ENCODE measurements around the gene PPP1R1B.
A peak's percentile ranks its signal among the peaks of the same experiment; 100 is the strongest.

Gene PPP1R1B

DNA sequence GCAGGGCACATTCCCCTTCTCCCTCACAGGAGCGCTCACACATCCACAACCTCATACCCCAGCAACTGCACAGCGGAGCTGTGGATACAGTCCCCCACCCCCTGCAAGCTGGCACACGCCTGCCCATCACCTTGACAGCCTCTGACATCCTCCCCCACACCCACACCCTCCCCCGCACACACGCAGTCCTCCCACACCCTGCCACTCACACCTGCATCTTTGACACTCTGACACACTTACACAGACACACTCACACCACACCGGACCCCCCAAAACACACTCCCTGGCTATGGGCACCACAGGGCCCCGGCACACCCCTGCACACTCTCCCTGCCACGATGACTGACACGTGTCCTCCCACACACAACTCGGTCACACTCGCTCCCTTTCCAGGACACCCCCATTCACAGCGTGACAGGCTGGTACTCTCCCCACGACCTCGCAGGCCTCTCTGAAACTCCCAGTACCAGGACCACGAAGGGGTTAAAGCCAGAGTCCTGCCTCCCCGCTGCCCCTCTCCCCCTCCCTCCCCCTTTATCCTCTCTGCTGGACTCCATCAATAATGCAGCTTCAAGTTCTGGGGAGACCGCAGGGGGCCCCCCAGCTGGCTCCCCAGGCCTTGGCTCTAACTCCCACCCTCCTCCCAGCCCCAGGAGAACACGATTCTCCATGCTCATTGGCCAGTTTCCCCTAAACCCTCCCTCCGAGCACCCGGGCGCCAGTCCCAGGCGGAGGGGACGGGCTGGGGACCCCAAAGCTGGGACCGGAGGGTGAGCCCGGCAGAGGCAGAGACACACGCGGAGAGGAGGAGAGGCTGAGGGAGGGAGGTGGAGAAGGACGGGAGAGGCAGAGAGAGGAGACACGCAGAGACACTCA, at the start of gene PPP1R1B:
PPP1R1B (plus strand) TSS at position 782 of the 876 bp plus-strand sequence. CDS start 441 bp downstream, outside the sequence.
- peak within 1 kb of the TSS; percentile 50 for H3K27ac ChIP-seq
- ChIA-PET CTCF (interaction anchor here (0.5 to 5.0 kb wide), 5 partner anchors 7 to 1400 kb away, joined by 3 to 66 read pairs (median 4); partner anchors contain the start of gene KRTAP1-5), POLR2A (ENCODE audit: low non-redundant PET) (no interaction called here)
- DNase-seq (ENCODE audit: low spot score) = no peak
- TF ChIP-seq CTCF (conservative IDR thresholded peaks at IDR 0.05; ENCODE audit: low read depth) = no peak

DNA sequence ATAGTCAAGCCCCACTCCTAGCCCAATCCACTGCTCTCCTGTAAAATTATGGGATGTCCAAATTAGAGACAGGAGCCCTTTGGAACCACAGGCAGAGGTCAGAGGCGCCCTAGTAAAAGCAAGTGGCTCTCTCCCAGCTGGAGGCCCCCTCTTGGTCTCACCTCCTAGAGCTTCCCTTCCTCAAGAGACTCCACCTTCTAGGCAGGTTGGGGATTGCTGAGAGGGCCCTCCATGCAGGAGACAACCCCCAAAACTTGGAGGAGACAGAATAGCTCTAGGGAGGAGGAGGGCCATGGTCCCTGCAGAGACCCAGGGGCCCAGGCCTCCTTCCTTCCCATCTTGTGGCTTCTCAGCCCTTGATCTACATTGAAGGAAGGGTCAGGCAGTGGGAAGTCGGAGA, 48.5 kb upstream of the PPP1R1B start:
- ChIA-PET POLR2A (ENCODE audit: low non-redundant PET) (no interaction called here), CTCF (no interaction called here)
- DNase-seq (ENCODE audit: low spot score) = no peak
- H3K27ac ChIP-seq = no peak overlapping the region
- no peak for TF ChIP-seq CTCF (conservative IDR thresholded peaks at IDR 0.05; ENCODE audit: low read depth)

DNA sequence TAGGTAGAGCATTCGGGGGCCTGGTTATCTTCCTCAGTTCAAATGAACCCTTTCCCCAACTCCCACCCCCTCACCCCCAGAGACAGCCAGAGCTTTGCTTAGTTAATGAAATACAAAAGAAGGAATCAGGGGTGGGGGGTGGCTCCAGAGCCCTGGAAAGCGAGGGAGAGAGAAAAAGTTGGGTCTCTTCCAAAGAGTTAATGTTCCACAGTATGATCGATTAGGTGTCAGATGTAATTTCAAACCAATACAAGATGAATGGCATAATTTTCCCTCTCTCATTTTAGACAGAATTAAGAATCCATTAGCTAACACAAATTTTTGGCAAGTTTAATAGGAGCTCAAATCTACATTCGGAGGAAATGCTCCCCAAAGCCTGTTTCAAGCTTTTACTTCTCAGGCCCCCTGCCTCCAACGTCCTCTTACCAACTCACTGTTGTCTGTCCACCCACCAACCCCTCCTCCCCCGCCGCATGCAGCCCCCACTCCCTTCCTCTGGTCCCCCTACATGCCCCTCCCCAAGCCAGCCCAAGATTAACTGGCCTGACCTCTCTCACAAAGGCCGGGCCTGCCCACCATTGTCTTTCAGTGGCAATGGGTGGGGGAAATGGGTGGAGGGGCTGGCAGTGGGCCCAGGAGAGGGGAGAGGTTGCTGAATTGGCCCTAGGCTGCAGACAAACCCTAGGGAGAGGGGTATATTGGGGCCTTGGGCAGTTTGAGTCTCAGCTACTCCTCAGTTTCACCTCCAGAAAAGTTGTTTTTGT, 47.3 kb upstream of the PPP1R1B start:
- no peak for TF ChIP-seq CTCF (conservative IDR thresholded peaks at IDR 0.05; ENCODE audit: low read depth)
- CTCF ChIA-PET = interaction anchor here (0.6 to 1.2 kb wide), 5 partner anchors 9 to 785 kb away, joined by 3 to 4 read pairs (median 3); no protein-coding TSS in a partner anchor
- H3K27ac ChIP-seq = no peak overlapping the region
- no peak for DNase-seq (ENCODE audit: low spot score)
- POLR2A ChIA-PET (ENCODE audit: low non-redundant PET) = no interaction called here

- no peak overlapping the region for H3K27ac ChIP-seq
- POLR2A ChIA-PET (ENCODE audit: low non-redundant PET) = no interaction called here
- DNase-seq (ENCODE audit: low spot score) = no peak
- TF ChIP-seq CTCF (conservative IDR thresholded peaks at IDR 0.05; ENCODE audit: low read depth) = no peak
- CTCF ChIA-PET = interaction anchor here (0.6 to 1.2 kb wide), 5 partner anchors 9 to 786 kb away, joined by 3 to 4 read pairs (median 3); no protein-coding TSS in a partner anchor
These were observed 46.7 kb upstream of the PPP1R1B start for GRCh38 chr17:39580082-39580468.

DNA sequence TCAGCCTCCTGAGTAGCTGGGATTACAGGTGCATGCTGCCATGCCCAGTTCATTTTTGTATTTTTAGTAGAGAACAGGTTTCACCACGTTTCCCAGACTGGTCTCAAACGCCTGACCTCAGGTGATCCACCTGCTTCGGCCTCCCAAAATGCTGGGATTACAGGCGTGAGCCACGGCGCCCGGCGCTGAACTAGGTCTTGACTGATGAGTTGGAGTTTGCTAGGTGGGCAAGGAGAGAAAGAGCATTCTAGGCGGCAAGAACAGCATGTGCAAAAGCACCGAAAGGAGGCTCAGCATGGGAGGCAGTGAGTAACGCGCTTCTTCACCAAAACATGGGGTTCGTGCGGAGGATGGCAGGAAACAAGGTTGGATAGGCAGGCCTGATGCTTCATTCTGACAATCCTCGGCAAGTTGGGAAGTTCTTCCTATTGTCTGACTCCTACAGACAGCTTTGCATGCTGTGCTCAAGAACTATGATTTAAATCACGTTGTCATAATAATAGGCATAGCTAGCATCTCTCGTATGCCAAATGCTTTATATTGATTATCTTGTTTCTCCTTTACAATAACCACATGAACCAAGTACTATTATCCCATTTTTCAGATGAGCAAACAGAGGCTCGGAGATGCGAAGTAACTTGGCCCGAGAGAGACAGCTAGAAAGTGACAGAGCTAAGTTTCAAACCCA, 45.5 kb upstream of the PPP1R1B start:
- DNase-seq (ENCODE audit: low spot score) = no peak
- no peak overlapping the region for H3K27ac ChIP-seq
- CTCF ChIA-PET = interaction anchor here (0.7 kb wide), 1 partner anchor 84 kb away, joined by 3 read pairs; the partner anchor contains the start of gene TCAP
- no peak for TF ChIP-seq CTCF (conservative IDR thresholded peaks at IDR 0.05; ENCODE audit: low read depth)
- POLR2A ChIA-PET (ENCODE audit: low non-redundant PET) = no interaction called here

GRCh38 chr17:39581759-39582085, 45.0 kb upstream of the PPP1R1B start:
- POLR2A ChIA-PET (ENCODE audit: low non-redundant PET) = no interaction called here

More at GRCh38 chr17:39581759-39582085, 45.0 kb upstream of the PPP1R1B start:
- H3K27ac ChIP-seq = no peak overlapping the region
- TF ChIP-seq CTCF (conservative IDR thresholded peaks at IDR 0.05; ENCODE audit: low read depth) = no peak
- CTCF ChIA-PET = interaction anchor here (0.7 kb wide), 1 partner anchor 83 kb away, joined by 3 read pairs; the partner anchor contains the start of gene TCAP
- DNase-seq (ENCODE audit: low spot score) = no peak

All from RWPE1 (cell line).